Osteocyte (in vitro differentiated cells): ENCODE data around the gene ORM2. TPM values are rescaled to one million over a fixed set of nuclear protein-coding genes. Genes with fewer than 3 reads are reported as not detected.
A peak's percentile ranks its signal among the peaks of the same experiment; 100 is the strongest.

ENCODE experiments used
- DNase-seq: peaks from one replicate; pipeline ENCODE4 v3.0.0; 2021; ENCODE audit warnings: mixed read lengths; ENCODE audit not compliant: unreplicated experiment; ENCODE audit errors: extremely low spot score
- H3K27ac Mint-ChIP-seq: one replicate; pipeline ENCODE4 v1.8.0; 2021; ENCODE audit warnings: mild to moderate bottlenecking, mixed read lengths; ENCODE audit not compliant: unreplicated experiment
- H3K27me3 Mint-ChIP-seq: one replicate; pipeline ENCODE4 v1.8.0; 2021; ENCODE audit warnings: mixed read lengths; ENCODE audit not compliant: unreplicated experiment
- H3K36me3 Mint-ChIP-seq: one replicate; pipeline ENCODE4 v1.8.0; 2021; ENCODE audit warnings: mixed read lengths; ENCODE audit not compliant: unreplicated experiment
- H3K4me1 Mint-ChIP-seq: one replicate; pipeline ENCODE4 v1.8.0; 2021; ENCODE audit warnings: mixed read lengths; ENCODE audit not compliant: unreplicated experiment
- H3K4me3 Mint-ChIP-seq: one replicate; pipeline ENCODE4 v1.8.0; 2021; ENCODE audit warnings: mild to moderate bottlenecking, moderate library complexity, mixed read lengths; ENCODE audit not compliant: unreplicated experiment
- H3K9me3 Mint-ChIP-seq: one replicate; pipeline ENCODE4 v1.8.0; 2021; ENCODE audit warnings: mixed read lengths; ENCODE audit not compliant: unreplicated experiment
- total RNA-seq: library from RNA; stranded (reverse); gene quantifications from 2 replicates; pipeline ENCODE4 v1.2.1, GENCODE V29; 2021
- TF ChIP-seq, protein P1 (sequence below): fragments of 200-600 bp; sonication (generic); IDR thresholded peaks from 2 replicates; pipeline ENCODE4 v1.5.0; 2021; ENCODE audit warnings: antibody characterized with exemption, mild to moderate bottlenecking, moderate library complexity

The ORM2 gene
- total RNA-seq, 1 donor from 2014 or later = not detected

- no peaks in the 10 kb centered on the region for H3K4me1 Mint-ChIP-seq
- TF ChIP-seq, protein P1, sequence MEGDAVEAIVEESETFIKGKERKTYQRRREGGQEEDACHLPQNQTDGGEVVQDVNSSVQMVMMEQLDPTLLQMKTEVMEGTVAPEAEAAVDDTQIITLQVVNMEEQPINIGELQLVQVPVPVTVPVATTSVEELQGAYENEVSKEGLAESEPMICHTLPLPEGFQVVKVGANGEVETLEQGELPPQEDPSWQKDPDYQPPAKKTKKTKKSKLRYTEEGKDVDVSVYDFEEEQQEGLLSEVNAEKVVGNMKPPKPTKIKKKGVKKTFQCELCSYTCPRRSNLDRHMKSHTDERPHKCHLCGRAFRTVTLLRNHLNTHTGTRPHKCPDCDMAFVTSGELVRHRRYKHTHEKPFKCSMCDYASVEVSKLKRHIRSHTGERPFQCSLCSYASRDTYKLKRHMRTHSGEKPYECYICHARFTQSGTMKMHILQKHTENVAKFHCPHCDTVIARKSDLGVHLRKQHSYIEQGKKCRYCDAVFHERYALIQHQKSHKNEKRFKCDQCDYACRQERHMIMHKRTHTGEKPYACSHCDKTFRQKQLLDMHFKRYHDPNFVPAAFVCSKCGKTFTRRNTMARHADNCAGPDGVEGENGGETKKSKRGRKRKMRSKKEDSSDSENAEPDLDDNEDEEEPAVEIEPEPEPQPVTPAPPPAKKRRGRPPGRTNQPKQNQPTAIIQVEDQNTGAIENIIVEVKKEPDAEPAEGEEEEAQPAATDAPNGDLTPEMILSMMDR = no peak
- peaks cover 63% of the 10 kb centered on the region for H3K36me3 Mint-ChIP-seq
- DNase-seq = no peak
- H3K27me3 Mint-ChIP-seq = no peaks in the 10 kb centered on the region
- H3K4me3 Mint-ChIP-seq = no peak overlapping the region
- peaks cover 17% of the 10 kb centered on the region for H3K9me3 Mint-ChIP-seq
- H3K27ac Mint-ChIP-seq = no peak overlapping the region
Observed at GRCh38 chr9:114296338-114296737, 33.3 kb upstream of the ORM2 start.

GRCh38 chr9:114299286-114300152, 30.1 kb upstream of the ORM2 start:
- TF ChIP-seq, protein P1 = no peak
- Mint-ChIP-seq H3K9me3 (peaks cover 16% of the 10 kb centered on the region), H3K27ac (no peak overlapping the region), H3K36me3 (peaks cover 43% of the 10 kb centered on the region), H3K27me3 (no peaks in the 10 kb centered on the region), H3K4me3 (no peak overlapping the region), H3K4me1 (no peaks in the 10 kb centered on the region)
- peak; percentile 74 for DNase-seq

DNA sequence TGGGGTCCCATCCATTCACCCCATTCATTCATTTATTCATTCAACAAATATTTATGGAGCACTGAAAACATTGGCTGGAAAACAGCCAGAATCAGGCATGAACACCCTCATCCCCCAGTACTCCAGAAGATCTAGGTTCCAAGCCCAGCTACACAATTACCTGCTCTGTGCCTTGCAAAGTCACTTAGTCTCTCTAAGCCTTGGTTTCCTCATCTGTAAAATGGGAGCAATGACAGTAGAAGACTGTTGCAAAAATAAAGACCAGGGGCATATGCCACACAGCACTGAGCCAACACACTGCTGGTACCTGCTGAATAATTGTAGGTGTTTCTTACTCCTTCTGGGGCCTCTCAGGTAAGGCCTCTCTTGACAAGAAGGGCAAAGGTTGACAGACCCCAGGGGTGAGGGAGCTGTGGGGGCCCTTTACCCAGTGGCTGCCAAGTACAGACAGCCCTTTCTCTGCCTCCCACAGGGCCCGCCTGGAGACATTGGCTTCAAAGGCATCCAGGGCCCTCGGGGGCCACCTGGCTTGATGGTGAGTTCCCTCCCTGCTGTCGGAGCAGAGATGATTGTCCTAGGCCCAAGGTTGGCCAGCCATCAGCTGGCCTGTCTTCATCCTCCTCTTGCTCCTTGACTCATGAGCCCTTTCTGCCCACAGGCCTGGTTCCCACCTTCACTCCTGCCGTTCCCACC, 29.4 kb upstream of the ORM2 start:
- Mint-ChIP-seq H3K27ac (no peak overlapping the region), H3K9me3 (peaks cover 8% of the 10 kb centered on the region), H3K4me3 (no peak overlapping the region), H3K4me1 (no peaks in the 10 kb centered on the region), H3K36me3 (peaks cover 35% of the 10 kb centered on the region), H3K27me3 (no peaks in the 10 kb centered on the region)
- TF ChIP-seq, protein P1 = no peak
- DNase-seq = peak; percentile 73

GRCh38 chr9:114300846-114301797, 28.5 kb upstream of the ORM2 start:
- peak; percentile 78 for DNase-seq
- no peaks in the 10 kb centered on the region for H3K27me3 Mint-ChIP-seq
- peaks cover 3% of the 10 kb centered on the region for H3K9me3 Mint-ChIP-seq
- no peak overlapping the region for H3K4me3 Mint-ChIP-seq
- H3K36me3 Mint-ChIP-seq = peaks cover 29% of the 10 kb centered on the region
- TF ChIP-seq, protein P1 = no peak
- H3K27ac Mint-ChIP-seq = no peak overlapping the region
- no peaks in the 10 kb centered on the region for H3K4me1 Mint-ChIP-seq
